Measurements from ENCODE around the gene CAMK2B. TPM values are rescaled to one million over a fixed set of nuclear protein-coding genes. Genes with fewer than 3 reads are reported as not detected.
A peak's percentile ranks its signal among the peaks of the same experiment; 100 is the strongest.

Gene CAMK2B
- total RNA-seq, 1 donor from 2014 or later, result 98.0 TPM

DNA sequence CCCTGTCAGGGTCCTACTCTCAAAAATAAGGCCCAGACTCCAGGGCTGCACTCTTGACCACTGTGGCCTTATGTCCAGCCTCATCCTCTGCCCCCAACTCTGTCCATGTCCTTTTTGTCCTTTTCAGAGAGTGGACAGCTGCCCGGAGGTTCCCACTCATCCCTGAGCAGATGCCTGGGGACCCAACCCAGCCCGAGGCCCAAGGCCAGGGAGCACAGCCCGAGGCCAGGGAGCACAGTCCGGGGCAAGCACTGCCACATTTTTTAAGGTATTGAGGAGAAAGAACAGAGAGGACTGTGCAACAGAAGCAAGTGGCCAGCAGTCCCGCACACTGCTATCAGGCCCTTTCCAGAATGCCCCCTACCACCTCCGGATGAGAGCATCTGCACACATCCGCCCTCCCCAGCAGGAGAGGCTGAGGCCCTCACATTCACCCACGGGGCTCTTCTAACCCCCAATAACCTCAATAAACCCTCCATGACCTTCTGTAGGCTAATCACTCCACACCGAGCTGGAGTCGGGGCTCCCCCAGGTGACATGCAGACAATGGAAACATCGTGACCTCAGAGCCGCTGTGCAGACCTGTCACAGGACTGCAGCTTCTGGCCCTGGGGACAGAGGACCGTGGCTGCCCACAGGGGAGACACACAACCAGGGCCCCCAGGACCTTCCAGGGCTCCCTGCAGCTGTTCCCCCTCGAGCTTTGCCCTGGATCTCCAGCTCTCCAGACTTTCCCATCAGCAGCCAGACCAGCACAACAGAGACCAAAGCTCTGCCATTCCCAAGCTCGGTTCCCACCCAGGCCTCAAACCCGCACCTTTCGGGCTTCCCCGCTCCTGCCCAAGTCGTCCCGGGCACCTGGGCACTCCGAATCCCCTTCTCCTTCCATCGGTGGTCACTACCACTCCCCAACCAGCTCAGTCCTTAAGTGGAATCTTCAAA, 51.4 kb downstream of the CAMK2B start:
- Histone ChIP-seq H3K27ac (replicated peaks) (no peak overlapping the region), H3K4me1 (peaks cover 95% of the 10 kb centered on the region), H3K9me3 (replicated peaks) (no peaks in the 10 kb centered on the region), H3K36me3 (no peaks in the 10 kb centered on the region), H3K27me3 (ENCODE audit: low read depth) (no peaks in the 10 kb centered on the region), H3K4me3 (no peak overlapping the region)
- intact Hi-C loops (cut with micrococcal nuclease), result no loop called here
- DNase-seq, result no peak
- TF ChIP-seq CTCF (IDR thresholded peaks at IDR 0.05; ENCODE audit: borderline replicate concordance), result no peak

DNA sequence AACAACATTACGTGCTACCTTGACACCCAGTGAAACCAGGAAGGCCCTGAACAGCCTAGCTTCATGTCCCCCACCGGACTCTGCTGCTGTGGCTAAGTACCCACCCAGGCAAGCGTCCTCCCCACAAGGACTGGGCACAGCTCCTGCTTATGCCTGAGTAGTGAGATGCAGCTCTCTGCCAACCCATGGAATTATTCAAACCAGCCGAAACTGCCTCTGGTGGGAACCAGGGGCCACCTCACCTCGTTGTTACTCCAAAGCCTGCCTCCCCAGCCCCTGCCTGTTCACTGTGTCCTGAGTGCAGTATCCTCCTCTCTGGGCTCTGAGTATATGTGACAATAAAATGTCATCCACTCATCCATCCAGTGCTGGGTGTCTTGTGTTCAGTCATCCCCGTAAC, 52.4 kb downstream of the CAMK2B start:
- intact Hi-C loops (cut with micrococcal nuclease), result no loop called here

GRCh38 chr7:44272456-44272855, 52.9 kb downstream of the CAMK2B start:
- DNase-seq, result no peak
- H3K36me3 ChIP-seq, result no peaks in the 10 kb centered on the region
- intact Hi-C loops (cut with micrococcal nuclease), result no loop called here
- H3K4me1 ChIP-seq, result peaks cover 95% of the 10 kb centered on the region
- H3K4me3 ChIP-seq, result no peak overlapping the region
- TF ChIP-seq CTCF (IDR thresholded peaks at IDR 0.05; ENCODE audit: borderline replicate concordance), result no peak
- H3K27me3 ChIP-seq (ENCODE audit: low read depth), result no peaks in the 10 kb centered on the region
- H3K9me3 ChIP-seq (replicated peaks), result no peaks in the 10 kb centered on the region
- H3K27ac ChIP-seq (replicated peaks), result no peak overlapping the region

More for the DNA sequence above, 52.4 kb downstream of the CAMK2B start:
- H3K27me3 ChIP-seq (ENCODE audit: low read depth), result no peaks in the 10 kb centered on the region
- H3K4me3 ChIP-seq, result no peak overlapping the region
- H3K9me3 ChIP-seq (replicated peaks), result no peaks in the 10 kb centered on the region
- H3K36me3 ChIP-seq, result no peaks in the 10 kb centered on the region
- no peak for TF ChIP-seq CTCF (IDR thresholded peaks at IDR 0.05; ENCODE audit: borderline replicate concordance)
- peak overlapping the region; percentile 5 for H3K27ac ChIP-seq (replicated peaks)
- peaks cover 95% of the 10 kb centered on the region for H3K4me1 ChIP-seq
- no peak for DNase-seq

GRCh38 chr7:44269943-44270493, 55.4 kb downstream of the CAMK2B start:
- Histone ChIP-seq H3K9me3 (replicated peaks) (no peaks in the 10 kb centered on the region), H3K4me1 (peaks cover 73% of the 10 kb centered on the region), H3K27me3 (ENCODE audit: low read depth) (no peaks in the 10 kb centered on the region), H3K27ac (replicated peaks) (peak overlapping the region; percentile 39), H3K4me3 (no peak overlapping the region), H3K36me3 (no peaks in the 10 kb centered on the region)
- no peak for DNase-seq
- TF ChIP-seq CTCF (IDR thresholded peaks at IDR 0.05; ENCODE audit: borderline replicate concordance), result no peak
- intact Hi-C loops (cut with micrococcal nuclease), result no loop called here

- intact Hi-C loops (cut with micrococcal nuclease), result no loop called here
Observed at GRCh38 chr7:44269417-44269816, 56.0 kb downstream of the CAMK2B start.

More at GRCh38 chr7:44269417-44269816, 56.0 kb downstream of the CAMK2B start:
- no peaks in the 10 kb centered on the region for H3K36me3 ChIP-seq
- no peak for TF ChIP-seq CTCF (IDR thresholded peaks at IDR 0.05; ENCODE audit: borderline replicate concordance)
- no peaks in the 10 kb centered on the region for H3K27me3 ChIP-seq (ENCODE audit: low read depth)
- DNase-seq, result no peak
- no peaks in the 10 kb centered on the region for H3K9me3 ChIP-seq (replicated peaks)
- no peak overlapping the region for H3K4me3 ChIP-seq
- H3K4me1 ChIP-seq, result peaks cover 75% of the 10 kb centered on the region
- peak overlapping the region; percentile 39 for H3K27ac ChIP-seq (replicated peaks)

Measured in left ventricle myocardium inferior (tissue), 1 donor.